H1 (cell line): ENCODE results near the gene RIBC2. TPM values are rescaled to one million over a fixed set of nuclear protein-coding genes. Genes with fewer than 3 reads are reported as not detected.

Experiments
- CTCF ChIA-PET: fragments of 300-600 bp; sonication (Branson Sonifier 250); formaldehyde crosslinking; loops from one replicate; lab custom pipeline; 2021; ENCODE audit not compliant: partially characterized antibody; lab: Charles Lee
- POLR2A ChIA-PET: fragments of 300-600 bp; sonication (Branson Sonifier 250); formaldehyde crosslinking; loops from one replicate; lab custom pipeline; 2021; ENCODE audit warnings: inconsistent platforms; ENCODE audit not compliant: partially characterized antibody; lab: Charles Lee
- DNase-seq, 2 experiments: peaks; one replicate each; pipeline versions ENCODE4 v3.0.0 to v3.0.0-alpha.2; 2010 to 2022; ENCODE audit warnings: low spot score in 2 of 2, low read depth in 1 of 2, mixed read lengths in 1 of 2
- FAIRE-seq: peaks from 2 replicates; lab custom pipeline; 2011; peaks lifted over from hg19 to GRCh38; lab: Jason Lieb, UNC
- H2AFZ ChIP-seq: 2 replicates; pipeline ENCODE4 v1.8.1; 2012; ENCODE audit warnings: low read length, inconsistent platforms
- H2AK5ac ChIP-seq: 2 replicates; pipeline ENCODE4 v1.6.1; 2013; ENCODE audit warnings: low read depth, low read length
- H2BK120ac ChIP-seq: replicated peaks from 2 replicates; pipeline ENCODE3; 2013; ENCODE audit warnings: low read depth, low read length, inconsistent platforms
- H2BK12ac ChIP-seq: 2 replicates; pipeline ENCODE4 v1.6.1; 2013; ENCODE audit warnings: low read depth, low read length
- H2BK15ac ChIP-seq: 2 replicates; pipeline ENCODE4 v1.6.1; 2013; ENCODE audit warnings: low read length
- H2BK20ac ChIP-seq: 2 replicates; pipeline ENCODE4 v1.6.1; 2013; ENCODE audit warnings: low read length
- H2BK5ac ChIP-seq: 2 replicates; pipeline ENCODE4 v1.6.1; 2013; ENCODE audit warnings: low read depth, low read length
- H3K14ac ChIP-seq: 2 replicates; pipeline ENCODE4 v1.6.1; 2013; ENCODE audit warnings: inconsistent platforms; ENCODE audit not compliant: insufficient read length
- H3K18ac ChIP-seq: 2 replicates; pipeline ENCODE4 v1.6.1; 2013; ENCODE audit warnings: low read length; ENCODE audit errors: extremely low read depth
- H3K23ac ChIP-seq: 2 replicates; pipeline ENCODE4 v1.6.1; 2013; ENCODE audit warnings: inconsistent platforms; ENCODE audit not compliant: insufficient read length
- H3K23me2 ChIP-seq: 2 replicates; pipeline ENCODE4 v1.6.1; 2013; ENCODE audit warnings: low read depth, low read length
- H3K27ac ChIP-seq: 2 replicates; pipeline ENCODE4 v1.6.1; 2011; ENCODE audit warnings: low read depth, low read length, inconsistent platforms
- H3K27me3 ChIP-seq, 4 experiments: replicated peaks in 1 of 4; 1 replicate in 1 of 4; 2 replicates in 3 of 4; pipeline versions ENCODE4 v1.6.1 to v1.8.1; 2011 to 2013; ENCODE audit warnings: low read length in 3 of 4, mild to moderate bottlenecking in 3 of 4, inconsistent platforms in 2 of 4, mixed read lengths in 2 of 4, moderate library complexity in 1 of 4; ENCODE audit not compliant: control insufficient read depth in 3 of 4, insufficient read depth in 3 of 4; ENCODE audit errors: extremely low read depth in 1 of 4
- H3K36me3 ChIP-seq, 4 experiments: 2 replicates each; pipeline versions ENCODE4 v1.6.1 to v1.8.1; 2011 to 2013; ENCODE audit warnings: mild to moderate bottlenecking in 4 of 4, low read length in 3 of 4, moderate library complexity in 2 of 4, control low read depth in 1 of 4, inconsistent platforms in 1 of 4; ENCODE audit not compliant: insufficient read depth in 4 of 4, control insufficient read depth in 2 of 4
- H3K4ac ChIP-seq: replicated peaks from 2 replicates; pipeline ENCODE3; 2013; ENCODE audit warnings: low read length, low read depth, mixed read lengths, inconsistent platforms; ENCODE audit not compliant: insufficient read length
- H3K4me1 ChIP-seq, 4 experiments: replicated peaks in 1 of 4; 1 replicate in 1 of 4; 2 replicates in 3 of 4; pipeline versions ENCODE4 v1.6.1 to v1.8.1; 2011 to 2013; ENCODE audit warnings: low read length in 3 of 4, inconsistent platforms in 2 of 4, mixed read lengths in 1 of 4; ENCODE audit not compliant: insufficient read depth in 4 of 4, control insufficient read depth in 3 of 4
- H3K4me2 ChIP-seq, 2 experiments: 2 replicates each; pipeline versions ENCODE4 v1.6.1 to v1.8.1; 2011 to 2013; ENCODE audit warnings: low read depth in 2 of 2, low read length in 2 of 2, control low read depth in 1 of 2, inconsistent platforms in 1 of 2, mild to moderate bottlenecking in 1 of 2; ENCODE audit not compliant: insufficient read depth in 1 of 2
- H3K4me3 ChIP-seq, 4 experiments: fragments of 200-600, 300-600 bp in 1 of 4; sonication (generic), shearing (Covaris generic), sonication (Bioruptor Twin) in 1 of 4; 2 replicates each; pipeline versions ENCODE4 v1.5.1 to v1.8.1; 2011 to 2016; ENCODE audit warnings: low read length in 4 of 4, low read depth in 3 of 4, control low read depth in 2 of 4, inconsistent platforms in 2 of 4, mild to moderate bottlenecking in 2 of 4, mixed read lengths in 1 of 4, moderate library complexity in 1 of 4; ENCODE audit not compliant: insufficient read depth in 2 of 4; ENCODE audit errors: extremely low read depth in 1 of 4
- H3K56ac ChIP-seq: replicated peaks from 2 replicates; pipeline ENCODE3; 2013; ENCODE audit warnings: low read depth, mild to moderate bottlenecking, mixed read lengths, low read length, inconsistent platforms; ENCODE audit not compliant: insufficient read length
- H3K79me1 ChIP-seq: 2 replicates; pipeline ENCODE4 v1.6.1; 2013; ENCODE audit warnings: low read depth, low read length, control low read depth
- H3K79me2 ChIP-seq, 2 experiments: 2 replicates each; pipeline versions ENCODE4 v1.6.1 to v1.8.1; 2012 to 2013; ENCODE audit warnings: low read length in 2 of 2, mild to moderate bottlenecking in 2 of 2, inconsistent platforms in 1 of 2; ENCODE audit not compliant: insufficient read depth in 2 of 2, control insufficient read depth in 1 of 2
- H3K9ac ChIP-seq, 4 experiments: replicated peaks in 1 of 4; 1 replicate in 1 of 4; 2 replicates in 3 of 4; pipeline versions ENCODE4 v1.6.1 to v1.8.1; 2011 to 2013; ENCODE audit warnings: low read depth in 3 of 4, low read length in 3 of 4, control low read depth in 2 of 4, mild to moderate bottlenecking in 2 of 4, moderate library complexity in 2 of 4, inconsistent platforms in 1 of 4; ENCODE audit errors: extremely low read depth in 1 of 4
- H3K9me3 ChIP-seq, 2 experiments: 2 replicates each; pipeline versions ENCODE4 v1.6.1 to v1.8.1; 2012 to 2013; ENCODE audit warnings: mild to moderate bottlenecking in 2 of 2, moderate library complexity in 2 of 2, control low read depth in 1 of 2, inconsistent platforms in 1 of 2, low read depth in 1 of 2, low read length in 1 of 2, mixed read lengths in 1 of 2; ENCODE audit not compliant: insufficient read depth in 2 of 2
- H4K20me1 ChIP-seq, 2 experiments: replicated peaks in 1 of 2; 2 replicates each; pipeline versions ENCODE3 to v1.8.1; 2011 to 2013; ENCODE audit warnings: inconsistent platforms in 2 of 2, low read length in 2 of 2, mild to moderate bottlenecking in 1 of 2; ENCODE audit not compliant: insufficient read depth in 2 of 2, control insufficient read depth in 1 of 2
- H4K5ac ChIP-seq: 2 replicates; pipeline ENCODE4 v1.6.1; 2013; ENCODE audit warnings: low read length, low read depth, mixed read lengths, inconsistent platforms; ENCODE audit not compliant: insufficient read length
- H4K8ac ChIP-seq: 2 replicates; pipeline ENCODE4 v1.8.0; 2013; ENCODE audit warnings: mild to moderate bottlenecking, moderate library complexity, low read length, inconsistent platforms; ENCODE audit not compliant: insufficient read depth; ENCODE audit errors: extremely low read depth
- H4K91ac ChIP-seq: replicated peaks from 2 replicates; pipeline ENCODE3; 2013; ENCODE audit warnings: low read length, mixed read lengths, inconsistent platforms; ENCODE audit not compliant: insufficient read length
- BACH1 ChIP-seq: IDR thresholded peaks from 2 replicates; pipeline ENCODE4 v1.6.1; 2012; ENCODE audit warnings: low read length, improper control_type of control experiment
- BCL11A ChIP-seq, 2 experiments: IDR thresholded peaks; one replicate each; pipeline ENCODE4 v1.6.1; 2011; ENCODE audit warnings: low read depth in 2 of 2, low read length in 2 of 2, mild to moderate bottlenecking in 2 of 2
- CBX5 ChIP-seq: fragments of 300-800, 300-1000 bp; sonication (generic); IDR thresholded peaks from 2 replicates; pipeline ENCODE4 v1.7.1; 2016; ENCODE audit warnings: antibody characterized with exemption, low read length, low read depth
- HDAC2 ChIP-seq, 2 experiments: fragments of 300-600 bp in 1 of 2; sonication (generic) in 1 of 2; IDR thresholded peaks; 2 replicates each; pipeline ENCODE4 v1.6.1; 2011 to 2012; ENCODE audit warnings: low read depth in 2 of 2, low read length in 2 of 2, mild to moderate bottlenecking in 2 of 2, moderate library complexity in 2 of 2, borderline replicate concordance in 1 of 2, inconsistent platforms in 1 of 2
- KDM1A ChIP-seq: fragments of 200-600, 300-600 bp; sonication (generic); IDR thresholded peaks from 2 replicates; pipeline ENCODE4 v1.7.1; 2016; ENCODE audit warnings: mild to moderate bottlenecking, low read length, borderline replicate concordance
- MAX ChIP-seq: IDR thresholded peaks from 2 replicates; pipeline ENCODE4 v1.6.1; 2012; ENCODE audit warnings: inconsistent platforms
- SIX5 ChIP-seq: IDR thresholded peaks from 2 replicates; pipeline ENCODE4 v1.6.1; 2011; ENCODE audit warnings: mild to moderate bottlenecking, low read depth, low read length
- SP4 ChIP-seq: IDR thresholded peaks from 2 replicates; pipeline ENCODE4 v1.6.1; 2012; ENCODE audit warnings: low read length, inconsistent platforms
- TBP ChIP-seq: IDR thresholded peaks from 2 replicates; pipeline ENCODE4 v1.6.1; 2011; ENCODE audit warnings: low read depth, low read length, improper control_type of control experiment
- USF2 ChIP-seq: IDR thresholded peaks from 2 replicates; pipeline ENCODE4 v1.6.1; 2011; ENCODE audit warnings: low read length, improper control_type of control experiment
- ZNF274 ChIP-seq: IDR thresholded peaks from 2 replicates; pipeline ENCODE4 v1.7.0; 2012; ENCODE audit warnings: low read length, borderline replicate concordance; ENCODE audit errors: extremely low read depth
- WGBS, 2 experiments: shearing (Covaris generic) in 1 of 2; methylation state at CpG; one replicate each; pipeline versions ENCODE4 v1.1.6 to v1.1.7; 2013 to 2015; ENCODE audit warnings: low lambda C conversion rate in 2 of 2, mixed read lengths in 2 of 2, inconsistent platforms in 1 of 2, low coverage in 1 of 2, missing lambda C conversion rate in 1 of 2; ENCODE audit not compliant: insufficient replicate concordance in 2 of 2, insufficient coverage in 1 of 2, insufficient read length in 1 of 2; ENCODE audit errors: extremely low coverage in 1 of 2, missing lambda C conversion rate in 1 of 2; 5-methylcytosine and 5-hydroxymethylcytosine counted together
- polyA plus RNA-seq, 7 experiments: library from polyadenylated mRNA; depleted of rRNA in 3 of 7; stranded (reverse) in 5 of 7; unstranded in 2 of 7; fragments of >200 nt in 5 of 7; fragments of 200-250 nt in 2 of 7; gene quantifications; 1 replicate in 5 of 7; 2 replicates in 1 of 7; 4 replicates in 1 of 7; pipeline versions ENCODE4 v1.2.1 to v1.2.3, GENCODE V29; 2011 to 2013; ENCODE audit warnings: missing spikeins in 2 of 7, mixed read lengths in 2 of 7
- total RNA-seq: library from RNA; stranded (reverse); fragmentation: NEBNext Ultra II Directional; extraction: Animal tissue kit (Norgen Biotek cat#: 25700); gene quantifications from 2 replicates; pipeline ENCODE4 v1.2.1, GENCODE V29; 2021

Gene RIBC2
- total and polyA plus RNA-seq, 2 of the 8 experiments (the other 6 are each of a cell fraction or from before 2014, with no cell fraction given): 0.79 to 2.1 TPM

DNA sequence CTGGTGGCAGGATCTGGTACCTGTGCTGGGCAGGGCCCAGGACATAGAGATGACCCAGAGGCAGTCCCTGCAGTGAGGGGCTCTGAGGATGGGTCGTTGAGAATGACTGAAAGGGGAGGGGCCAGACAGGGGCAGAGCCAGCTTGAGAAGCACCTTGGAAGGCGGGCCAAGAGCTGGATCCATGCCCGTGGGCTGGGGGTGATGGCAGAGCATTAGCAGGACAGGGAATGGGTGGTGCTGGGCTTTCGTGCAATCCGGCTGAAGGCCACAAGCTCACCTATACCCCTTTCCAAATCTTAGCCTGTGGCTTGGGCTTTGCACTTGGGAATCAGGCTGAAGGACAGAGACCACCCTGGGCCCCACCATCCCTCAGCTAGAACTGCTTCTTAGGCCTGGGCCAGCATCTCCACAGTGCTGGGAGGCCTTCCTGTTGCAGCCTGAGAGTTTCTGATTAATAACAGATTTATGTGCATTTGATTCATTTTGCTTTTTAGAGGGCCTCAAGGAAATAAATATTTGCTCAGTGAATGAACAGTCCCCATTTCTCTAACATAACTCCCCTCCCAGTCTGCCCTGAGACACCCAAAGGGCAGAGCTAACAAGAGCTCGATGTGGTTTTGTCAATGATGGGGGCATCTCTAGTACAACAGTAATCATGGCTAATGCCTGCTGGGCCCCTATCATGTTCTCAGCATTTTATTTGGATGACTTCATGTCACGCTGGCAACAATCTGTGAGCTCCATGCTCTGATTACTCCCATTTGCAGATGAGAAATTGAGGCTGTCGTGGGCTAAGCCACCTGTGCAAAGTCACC is 39.3 kb downstream of the RIBC2 start:
- no peak overlapping the region for H3K56ac ChIP-seq
- peaks cover 0 to 1% of the 10 kb centered on the region in 2 experiments for H4K20me1 ChIP-seq
- no peaks in the 10 kb centered on the region for H3K23me2 ChIP-seq
- no peaks in the 10 kb centered on the region for H3K4me1 ChIP-seq
- no peak overlapping the region for H2AFZ ChIP-seq
- H2BK20ac ChIP-seq: no peak overlapping the region
- no peaks in the 10 kb centered on the region; a peak in 1 of 7 replicates for H3K27me3 ChIP-seq
- WGBS, 2 experiments: 83% methylated on average over 8 of the region's 8 CpGs; no CpG with 5 or more reads in 1 of the 2 experiments
- H3K4ac ChIP-seq: no peak overlapping the region
- H3K14ac ChIP-seq: no peak overlapping the region
- no peak overlapping the region for H2AK5ac ChIP-seq
- H3K36me3 ChIP-seq: no peaks in the 10 kb centered on the region
- H3K18ac ChIP-seq: no peak overlapping the region
- no peak overlapping the region; a peak in 1 of 7 replicates for H3K9ac ChIP-seq
- no peak overlapping the region for H4K5ac ChIP-seq
- H3K9me3 ChIP-seq: no peaks in the 10 kb centered on the region
- H3K23ac ChIP-seq: no peak overlapping the region
- H2BK5ac ChIP-seq: no peak overlapping the region
- DNase-seq (no peak), FAIRE-seq (no peak)
- H3K79me2 ChIP-seq: no peaks in the 10 kb centered on the region
- no peak overlapping the region for H4K91ac ChIP-seq
- ChIA-PET POLR2A (no interaction called here), CTCF (interaction anchor here (0.6 to 3.8 kb wide), 5 partner anchors 10 to 650 kb away, joined by 3 to 18 read pairs (median 4); no protein-coding TSS in a partner anchor)
- H3K4me2 ChIP-seq: no peak overlapping the region
- no peak overlapping the region for H2BK15ac ChIP-seq
- H3K79me1 ChIP-seq: no peaks in the 10 kb centered on the region
- H2BK12ac ChIP-seq: no peak overlapping the region
- no peak overlapping the region for H3K27ac ChIP-seq
- no peak overlapping the region for H2BK120ac ChIP-seq
- H3K4me3 ChIP-seq: no peak overlapping the region
- no peak overlapping the region for H4K8ac ChIP-seq
- TF ChIP-seq USF2: no peak
- TF ChIP-seq ZNF274: no peak
- no peak for TF ChIP-seq SP4
- TF ChIP-seq TBP: no peak
- no peak for TF ChIP-seq BACH1
- TF ChIP-seq SIX5: no peak
- no peak for TF ChIP-seq HDAC2 (IDR thresholded peaks at IDR 0.05; ENCODE audit: borderline replicate concordance in 1 of 2, low read depth in 2 of 2, low read length in 2 of 2)
- no peak for TF ChIP-seq KDM1A
- no peak for TF ChIP-seq MAX
- no peak for TF ChIP-seq BCL11A (IDR thresholded peaks at IDR 0.05; ENCODE audit: low read depth in 2 of 2, low read length in 2 of 2)
- TF ChIP-seq CBX5: no peak
